Nephron progenitor cell (in vitro differentiated cells): ENCODE results near the gene JAZF1.

ENCODE experiments used
- DNase-seq: peaks from one replicate; pipeline ENCODE4 v3.0.0; 2021
- H3K27ac Mint-ChIP-seq: 2 replicates; pipeline ENCODE4 v1.8.0; 2021; ENCODE audit warnings: mild to moderate bottlenecking, moderate library complexity, mixed read lengths
- H3K27me3 Mint-ChIP-seq: 2 replicates; pipeline ENCODE4 v1.8.0; 2021; ENCODE audit warnings: mild to moderate bottlenecking, low read depth, mixed read lengths; ENCODE audit not compliant: poor library complexity
- H3K36me3 Mint-ChIP-seq: 2 replicates; pipeline ENCODE4 v1.8.0; 2021; ENCODE audit warnings: low read depth, mixed read lengths
- H3K4me1 Mint-ChIP-seq: 2 replicates; pipeline ENCODE4 v1.8.0; 2021; ENCODE audit warnings: mixed read lengths
- H3K4me3 Mint-ChIP-seq: 2 replicates; pipeline ENCODE4 v1.8.0; 2021; ENCODE audit warnings: mild to moderate bottlenecking, moderate library complexity, mixed read lengths
- H3K9me3 Mint-ChIP-seq: 2 replicates; pipeline ENCODE4 v1.8.0; 2021; ENCODE audit warnings: mild to moderate bottlenecking, moderate library complexity, mixed read lengths
- TF ChIP-seq, protein P1 (sequence below): fragments of 200-600 bp; sonication (generic); IDR thresholded peaks from 2 replicates; pipeline ENCODE4 v1.5.0; 2021; ENCODE audit warnings: antibody characterized with exemption

The JAZF1 gene

DNA sequence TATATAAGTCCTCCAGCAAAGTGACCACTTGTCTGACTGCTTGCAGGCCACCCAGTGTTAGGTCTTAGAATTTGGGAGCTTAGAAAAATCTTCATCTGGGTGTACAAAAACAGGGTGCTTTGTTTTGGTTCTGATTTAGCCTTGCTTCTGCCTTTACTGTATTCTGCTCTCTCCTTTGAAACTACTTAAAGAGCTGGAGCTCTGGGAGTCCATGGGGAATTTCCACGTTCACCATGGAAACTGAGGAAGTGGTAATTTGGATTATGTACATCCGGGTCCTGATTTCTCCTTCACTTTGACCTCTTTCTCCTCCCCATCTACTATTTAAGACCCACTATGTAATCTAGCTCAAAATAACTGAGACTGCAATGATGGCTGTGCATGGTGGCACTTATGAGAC, 103.0 kb downstream of the JAZF1 start:
- Mint-ChIP-seq H3K36me3 (no peaks in the 10 kb centered on the region), H3K9me3 (no peaks in the 10 kb centered on the region), H3K4me3 (no peak overlapping the region), H3K4me1 (peaks cover 26% of the 10 kb centered on the region), H3K27me3 (peaks cover 2% of the 10 kb centered on the region), H3K27ac (no peak overlapping the region)
- no peak for DNase-seq
- TF ChIP-seq, protein P1, sequence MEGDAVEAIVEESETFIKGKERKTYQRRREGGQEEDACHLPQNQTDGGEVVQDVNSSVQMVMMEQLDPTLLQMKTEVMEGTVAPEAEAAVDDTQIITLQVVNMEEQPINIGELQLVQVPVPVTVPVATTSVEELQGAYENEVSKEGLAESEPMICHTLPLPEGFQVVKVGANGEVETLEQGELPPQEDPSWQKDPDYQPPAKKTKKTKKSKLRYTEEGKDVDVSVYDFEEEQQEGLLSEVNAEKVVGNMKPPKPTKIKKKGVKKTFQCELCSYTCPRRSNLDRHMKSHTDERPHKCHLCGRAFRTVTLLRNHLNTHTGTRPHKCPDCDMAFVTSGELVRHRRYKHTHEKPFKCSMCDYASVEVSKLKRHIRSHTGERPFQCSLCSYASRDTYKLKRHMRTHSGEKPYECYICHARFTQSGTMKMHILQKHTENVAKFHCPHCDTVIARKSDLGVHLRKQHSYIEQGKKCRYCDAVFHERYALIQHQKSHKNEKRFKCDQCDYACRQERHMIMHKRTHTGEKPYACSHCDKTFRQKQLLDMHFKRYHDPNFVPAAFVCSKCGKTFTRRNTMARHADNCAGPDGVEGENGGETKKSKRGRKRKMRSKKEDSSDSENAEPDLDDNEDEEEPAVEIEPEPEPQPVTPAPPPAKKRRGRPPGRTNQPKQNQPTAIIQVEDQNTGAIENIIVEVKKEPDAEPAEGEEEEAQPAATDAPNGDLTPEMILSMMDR = no peak

DNA sequence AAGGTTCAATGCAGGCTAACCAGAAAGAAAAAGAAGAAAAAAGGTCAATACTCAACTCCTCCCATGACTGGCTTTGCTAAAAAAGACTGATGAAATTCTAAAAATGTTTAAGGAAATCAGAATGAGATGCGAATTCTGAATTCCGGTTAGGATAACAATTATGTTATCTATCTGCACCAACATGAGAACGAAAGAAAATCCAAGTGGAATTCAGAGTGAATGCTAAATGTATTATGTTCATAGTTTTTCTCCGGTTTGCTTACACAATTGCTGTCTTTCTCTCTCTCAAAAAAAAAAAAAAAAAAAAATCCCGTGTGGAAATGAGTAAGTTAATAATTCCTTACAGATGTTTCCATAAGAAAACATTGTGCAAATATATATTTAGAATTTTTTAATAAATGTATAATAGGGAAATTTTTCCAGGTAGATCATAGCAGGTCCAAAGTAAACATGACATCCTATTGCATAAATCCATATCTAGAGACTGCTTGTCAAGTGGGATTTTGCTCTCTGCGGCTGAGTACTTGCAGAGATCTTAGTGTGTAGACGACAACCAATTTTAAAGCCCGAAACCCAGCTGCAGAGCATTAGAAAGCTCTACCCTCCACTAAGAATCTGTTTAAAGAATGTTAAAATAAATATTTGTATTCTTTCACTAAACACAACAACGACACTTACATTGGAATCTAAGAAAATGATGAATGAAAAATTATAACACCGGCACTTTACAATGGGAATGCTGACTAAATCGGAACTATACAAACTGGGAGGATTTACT, 104.0 kb downstream of the JAZF1 start:
- Mint-ChIP-seq H3K36me3 (no peaks in the 10 kb centered on the region), H3K4me3 (no peak overlapping the region), H3K9me3 (no peaks in the 10 kb centered on the region), H3K4me1 (peaks cover 26% of the 10 kb centered on the region), H3K27ac (no peak overlapping the region), H3K27me3 (peaks cover 2% of the 10 kb centered on the region)
- TF ChIP-seq, protein P1 = no peak
- no peak for DNase-seq

GRCh38 chr7:28075674-28076358, 104.8 kb downstream of the JAZF1 start:
- Mint-ChIP-seq H3K27ac (no peak overlapping the region), H3K36me3 (no peaks in the 10 kb centered on the region), H3K4me1 (peaks cover 20% of the 10 kb centered on the region), H3K27me3 (peaks cover 4% of the 10 kb centered on the region), H3K9me3 (no peaks in the 10 kb centered on the region), H3K4me3 (no peak overlapping the region)
- DNase-seq = no peak
- TF ChIP-seq, protein P1 = no peak

- H3K27me3 Mint-ChIP-seq = peaks cover 4% of the 10 kb centered on the region
- no peaks in the 10 kb centered on the region for H3K36me3 Mint-ChIP-seq
- peaks cover 36% of the 10 kb centered on the region for H3K4me1 Mint-ChIP-seq
- TF ChIP-seq, protein P1 = no peak
- H3K9me3 Mint-ChIP-seq = no peaks in the 10 kb centered on the region
- H3K27ac Mint-ChIP-seq = no peak overlapping the region
- DNase-seq = no peak
- no peak overlapping the region for H3K4me3 Mint-ChIP-seq
Observed at GRCh38 chr7:28072876-28073514, 107.6 kb downstream of the JAZF1 start.

GRCh38 chr7:28071570-28071969, 109.0 kb downstream of the JAZF1 start:
- Mint-ChIP-seq H3K9me3 (no peaks in the 10 kb centered on the region), H3K36me3 (no peaks in the 10 kb centered on the region), H3K4me1 (peaks cover 31% of the 10 kb centered on the region), H3K4me3 (no peak overlapping the region), H3K27me3 (peaks cover 4% of the 10 kb centered on the region), H3K27ac (no peak overlapping the region)
- TF ChIP-seq, protein P1 = no peak
- DNase-seq = no peak
